CD4-positive, alpha-beta T cell treated with Interferon gamma for 1 hour (primary cell): ENCODE results near the gene C18orf32.
"Not testable (repeated sequence)": the region's sequence is repeated elsewhere in the genome, so short reads cannot be mapped to it uniquely, and the experiment has no call there.

Experiments used
- DNase-seq: peaks from one replicate; pipeline ENCODE4 v3.0.0-alpha.2; 2020

Gene C18orf32

GRCh38 chr18:49467019-49467563 is 19.9 kb downstream of the C18orf32 start:
- no peak for DNase-seq

GRCh38 chr18:49464718-49465598 is 22.1 kb downstream of the C18orf32 start:
- no peak for DNase-seq

GRCh38 chr18:49461602-49461977 is 25.4 kb downstream of the C18orf32 start:
- DNase-seq: no peak

- DNase-seq: no peak
Observed at GRCh38 chr18:49460976-49461601, 25.9 kb downstream of the C18orf32 start.

DNA sequence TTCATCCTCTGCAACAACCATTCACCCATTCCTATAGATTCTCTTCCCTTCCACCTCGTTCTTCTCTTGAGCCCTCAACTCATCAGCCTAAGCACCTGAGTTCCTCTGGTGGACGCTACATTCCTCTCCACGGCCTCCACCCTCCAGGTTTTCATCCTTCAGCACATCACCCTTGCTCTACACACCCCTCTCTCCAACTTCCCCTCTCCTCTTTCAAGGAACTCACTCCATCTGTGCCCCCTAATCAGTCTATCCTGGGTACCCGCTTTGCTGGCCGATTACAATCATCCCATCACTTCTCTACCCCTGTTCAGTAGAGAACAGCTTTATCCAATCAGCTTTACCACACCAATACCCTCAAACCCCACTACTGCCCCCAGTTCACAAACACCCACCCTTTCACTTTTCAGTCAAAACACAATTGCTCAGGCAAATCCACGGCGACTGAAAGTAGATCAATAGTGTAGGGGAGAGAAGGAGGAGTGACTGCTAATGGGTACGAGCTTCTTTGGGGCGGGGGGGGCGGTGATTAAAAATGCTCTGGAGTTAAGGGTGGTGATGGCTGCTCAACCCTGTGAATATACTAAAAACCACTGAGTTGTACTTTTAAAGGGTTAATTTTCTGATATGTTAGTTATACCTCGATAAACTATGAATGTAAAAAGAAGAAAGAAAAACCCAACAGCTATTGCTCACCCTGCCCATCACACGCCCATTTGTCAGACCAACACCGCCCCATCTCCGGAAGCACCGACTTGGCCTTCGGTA is 27.4 kb downstream of the C18orf32 start:
- no peak for DNase-seq

DNA sequence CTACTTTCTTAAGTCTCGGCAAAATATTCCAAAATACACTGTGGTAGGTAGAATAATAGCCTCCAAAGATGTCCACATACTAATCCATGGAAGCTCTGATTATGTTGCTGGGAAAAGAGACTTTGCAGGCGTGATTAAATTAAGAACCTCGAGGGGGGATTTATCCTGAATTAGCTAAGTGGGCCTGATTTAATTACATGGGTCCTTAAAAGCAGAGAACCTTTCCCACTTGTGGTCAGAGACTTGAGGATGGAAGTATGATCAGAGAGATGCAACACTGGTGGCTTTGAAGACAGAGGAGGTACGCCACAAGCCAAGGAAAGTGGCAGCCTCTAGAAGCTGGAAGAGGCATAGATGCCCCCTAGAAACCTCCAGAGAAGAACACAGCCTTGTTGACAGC is 29.4 kb downstream of the C18orf32 start:
- no peak for DNase-seq

- no peak for DNase-seq
Observed at GRCh38 chr18:49456794-49457193, 30.2 kb downstream of the C18orf32 start.

DNA sequence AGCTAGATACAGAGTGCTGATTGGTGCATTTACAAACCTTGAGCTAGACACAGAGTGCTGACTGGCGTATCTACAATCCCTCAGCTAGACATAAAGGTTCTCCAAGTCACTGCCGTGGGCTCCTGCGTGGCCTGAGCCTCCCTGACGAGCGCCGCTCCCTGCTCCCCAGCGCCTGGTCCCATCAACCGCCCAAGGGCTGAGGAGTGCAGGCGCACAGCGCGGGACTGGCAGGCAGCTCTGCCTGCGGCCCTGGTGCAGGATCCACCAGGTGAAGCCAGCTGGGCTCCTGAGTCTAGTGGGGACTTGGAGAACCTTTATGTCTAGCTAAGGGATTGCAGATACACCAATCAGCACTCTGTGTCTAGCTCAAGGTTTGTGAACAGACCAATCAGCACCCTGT is 34.5 kb downstream of the C18orf32 start:
- not testable (repeated sequence) for DNase-seq

GRCh38 chr18:49447810-49448745 is 39.0 kb downstream of the C18orf32 start:
- peak; percentile 12 for DNase-seq

DNA sequence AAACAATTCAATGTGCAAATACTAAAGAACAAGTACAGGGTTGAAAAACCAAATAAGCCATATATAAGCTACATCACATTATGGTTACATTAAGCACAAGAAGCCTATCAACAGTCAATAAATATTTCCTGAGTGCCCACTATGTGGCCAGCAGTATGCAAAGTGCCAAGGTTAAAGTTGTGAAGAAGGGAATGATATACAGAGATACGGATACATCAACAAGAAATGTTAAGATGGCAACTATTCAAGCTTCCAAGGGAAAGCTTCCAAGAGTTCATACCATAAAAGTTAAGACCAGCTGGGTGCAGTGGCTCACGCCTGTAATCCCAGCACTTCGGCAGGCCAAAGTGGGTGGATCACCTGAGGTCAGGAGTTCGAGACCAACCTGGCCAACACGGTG is 40.6 kb downstream of the C18orf32 start:
- DNase-seq: no peak

- DNase-seq: no peak
Observed at GRCh38 chr18:49444581-49444980, 42.5 kb downstream of the C18orf32 start.

DNA sequence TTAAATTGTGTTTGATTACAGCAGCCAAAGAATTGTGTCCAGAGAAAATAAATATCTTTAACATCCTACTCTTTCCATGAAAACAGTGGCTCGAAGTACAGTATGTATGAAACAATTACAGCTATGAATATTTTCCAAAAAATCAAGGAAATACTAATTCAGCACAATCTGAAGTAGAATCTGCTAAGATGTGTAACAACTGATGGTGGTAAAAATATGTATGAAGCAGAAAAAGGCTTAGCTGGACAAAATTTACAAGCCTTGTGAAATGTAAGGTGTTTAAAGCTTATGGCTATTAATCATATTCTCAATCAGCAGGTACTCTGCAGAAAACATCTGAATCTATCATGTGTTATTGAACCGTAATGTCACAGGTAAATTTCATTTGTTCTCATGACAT is 43.2 kb downstream of the C18orf32 start:
- DNase-seq: no peak

- DNase-seq: no peak
Observed at GRCh38 chr18:49441338-49441938, 45.6 kb downstream of the C18orf32 start.

GRCh38 chr18:49435170-49435569 is 51.9 kb downstream of the C18orf32 start:
- DNase-seq: no peak

DNA sequence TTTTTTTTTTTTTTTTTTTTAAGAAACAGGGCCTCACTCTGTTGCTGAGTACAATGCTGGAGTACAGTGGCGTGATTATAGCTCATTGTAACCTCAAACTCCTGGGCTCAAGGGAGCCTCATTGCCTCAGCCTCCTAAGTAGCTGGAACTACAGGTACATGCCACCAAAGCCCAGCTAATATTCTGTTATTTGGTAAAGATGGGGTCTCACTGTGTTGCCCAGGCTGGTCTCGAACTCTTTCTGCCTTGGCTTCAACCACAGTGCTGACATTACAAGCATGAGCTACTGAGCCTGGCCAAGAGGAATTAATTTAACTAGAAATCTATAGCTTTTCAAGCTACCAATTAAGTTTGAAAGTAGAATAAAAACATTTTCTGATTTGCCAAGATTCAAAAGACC is 54.4 kb downstream of the C18orf32 start:
- DNase-seq: no peak

DNA sequence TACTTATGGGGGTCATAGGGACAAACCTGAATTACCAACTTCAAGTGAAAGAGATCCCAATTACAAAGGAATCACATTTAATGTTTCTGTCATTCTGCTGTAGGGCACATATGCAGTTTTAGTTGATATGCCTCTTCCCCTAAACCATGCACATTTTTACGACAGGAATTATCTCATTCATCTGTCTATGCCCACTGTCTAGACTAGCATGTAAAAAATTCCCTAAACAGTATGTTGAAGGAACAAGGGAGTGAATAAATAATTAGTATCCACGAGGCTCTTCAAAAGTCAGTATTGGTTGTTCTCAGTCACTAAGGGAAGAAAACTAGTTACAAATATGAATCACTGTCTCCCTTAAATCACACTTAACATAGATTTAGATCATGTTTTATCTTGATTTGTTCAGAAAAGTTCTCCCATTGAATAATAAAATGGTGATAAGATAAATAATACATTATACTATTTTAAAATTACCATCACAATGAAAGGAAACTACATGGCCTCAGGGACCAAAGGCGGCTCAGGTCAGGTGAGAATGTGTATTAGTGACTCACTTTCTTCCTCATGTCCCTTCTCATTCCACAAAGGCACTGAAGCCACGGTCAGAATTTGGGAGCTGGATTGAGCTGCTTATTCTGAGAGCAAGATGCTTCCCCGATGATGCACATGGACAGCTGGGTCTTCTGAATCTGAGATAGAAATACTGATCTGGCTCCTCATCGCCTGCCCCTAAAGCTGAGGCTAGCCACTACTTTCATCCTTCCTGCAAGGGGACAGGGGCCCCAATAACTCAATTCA is 55.7 kb downstream of the C18orf32 start:
- no peak for DNase-seq
